Psoas muscle (tissue), 8 donors: ENCODE results near the gene ALKBH4. TPM values are rescaled to one million over a fixed set of nuclear protein-coding genes. Genes with fewer than 3 reads are reported as not detected.

ENCODE experiments used
- ATAC-seq, 4 donors: fragments of 200-7000 bp; cut with Tn5 transposase; one replicate each; pipeline ENCODE4 v1.9.1; 2020; ENCODE audit warnings: moderate library complexity in 3 of 4, mild to moderate bottlenecking in 2 of 4
- DNase-seq, 2 donors: peaks; one replicate each; pipeline ENCODE4 v3.0.0-alpha.2; 2020
- H3K27ac ChIP-seq: fragments of 200-600 bp; one replicate; pipeline ENCODE4 v1.8.0; 2022
- H3K27me3 ChIP-seq, 3 donors: fragments of 200-600 bp in 1 of 3; one replicate each; pipeline versions ENCODE4 v1.6.1 to v1.8.0; 2013 to 2022; ENCODE audit warnings: low read length in 2 of 3, mild to moderate bottlenecking in 2 of 3, moderate library complexity in 1 of 3; ENCODE audit not compliant: insufficient read depth in 3 of 3
- H3K36me3 ChIP-seq, 2 donors: fragments of 200-600 bp in 1 of 2; one replicate each; pipeline versions ENCODE4 v1.6.1 to v1.8.0; 2013 to 2022; ENCODE audit warnings: low read depth in 1 of 2, mild to moderate bottlenecking in 1 of 2, moderate library complexity in 1 of 2; ENCODE audit not compliant: insufficient read depth in 1 of 2
- H3K4me1 ChIP-seq: fragments of 200-600 bp; one replicate; pipeline ENCODE4 v1.8.0; 2022
- H3K4me3 ChIP-seq: fragments of 200-600 bp; one replicate; pipeline ENCODE4 v1.8.0; 2022; ENCODE audit warnings: mild to moderate bottlenecking
- H3K9me3 ChIP-seq: fragments of 200-600 bp; one replicate; pipeline ENCODE4 v1.8.0; 2022
- WGBS, 3 donors: extraction: QIAGEN DNeasy Blood & Tissue Kit; methylation state at CpG; one replicate each; pipeline versions ENCODE4 v1.1.6 to v1.1.7; 2013; 5-methylcytosine and 5-hydroxymethylcytosine counted together
- intact Hi-C, 2 donors: fragments of 100-400 bp; cut with DNase I; formaldehyde crosslinking; loops; one replicate each; pipeline versions ENCODE4 v1.11.0 to v1.14.2; 2022
- polyA plus RNA-seq, 3 donors: library from polyadenylated mRNA; stranded (reverse); fragments of 200-250 nt; gene quantifications; one replicate each; pipeline ENCODE4 v1.2.3, GENCODE V29; 2013
- total RNA-seq, 4 donors: library from RNA; stranded (reverse); fragmentation: NEBNext Ultra II Directional in 2 of 4; extraction: Animal tissue kit (Norgen Biotek cat#: 25700) in 2 of 4; gene quantifications; one replicate each; pipeline versions ENCODE4 v1.2.1 to v1.2.4, GENCODE V29; 2021 to 2023
- TF ChIP-seq, protein P1 (sequence below): fragments of 200-600 bp; IDR thresholded peaks from one replicate; pipeline ENCODE4 v1.8.0; 2022; ENCODE audit warnings: antibody characterized with exemption
- donor health status: healthy with polysubstance abuse.
- donor health status: DM: no; HTN: no; CAD: no; lungs with moderate emphysema.
- donor health status: Bipolar disorder and iron deficiency.
- donor health status: healthy.
- donor health status: DM: yes; HTN: yes; CAD: no.
- donor health status: DM: no; HTN: no; CAD: no.
- donor health status: DM: no; HTN: no; CAD: no.
- donor health status: DM: yes; HTN: yes; CAD: no.

Gene ALKBH4
- total and polyA plus RNA-seq, 7 donors = 2.7 to 11.1 (median 8.2) TPM

DNA sequence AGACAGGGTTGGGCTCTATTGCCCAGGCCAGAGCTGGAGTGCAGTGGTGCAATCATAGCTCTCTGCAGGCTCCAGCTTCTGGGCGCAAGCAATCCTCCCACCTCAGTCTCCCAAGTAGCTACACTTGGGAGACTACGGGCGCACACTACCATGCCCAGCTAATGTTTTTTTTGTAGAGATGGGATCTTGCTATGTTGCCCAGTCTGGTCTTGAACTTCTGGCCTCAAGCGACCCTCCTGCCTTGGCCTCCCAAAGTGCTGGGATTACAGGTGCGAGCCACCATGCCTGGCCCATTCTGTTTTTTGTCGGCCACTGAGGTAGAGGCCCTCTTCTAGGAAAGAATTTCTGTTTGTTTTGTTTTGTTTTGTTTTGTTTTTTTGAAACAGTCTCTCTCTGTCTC, 12.2 kb downstream of the ALKBH4 start:
- intact Hi-C loops = loop anchor here in 1 of 2 donors (5.0 kb wide), 1 partner anchor 40 kb away; no protein-coding TSS in a partner anchor
- TF ChIP-seq, protein P1, sequence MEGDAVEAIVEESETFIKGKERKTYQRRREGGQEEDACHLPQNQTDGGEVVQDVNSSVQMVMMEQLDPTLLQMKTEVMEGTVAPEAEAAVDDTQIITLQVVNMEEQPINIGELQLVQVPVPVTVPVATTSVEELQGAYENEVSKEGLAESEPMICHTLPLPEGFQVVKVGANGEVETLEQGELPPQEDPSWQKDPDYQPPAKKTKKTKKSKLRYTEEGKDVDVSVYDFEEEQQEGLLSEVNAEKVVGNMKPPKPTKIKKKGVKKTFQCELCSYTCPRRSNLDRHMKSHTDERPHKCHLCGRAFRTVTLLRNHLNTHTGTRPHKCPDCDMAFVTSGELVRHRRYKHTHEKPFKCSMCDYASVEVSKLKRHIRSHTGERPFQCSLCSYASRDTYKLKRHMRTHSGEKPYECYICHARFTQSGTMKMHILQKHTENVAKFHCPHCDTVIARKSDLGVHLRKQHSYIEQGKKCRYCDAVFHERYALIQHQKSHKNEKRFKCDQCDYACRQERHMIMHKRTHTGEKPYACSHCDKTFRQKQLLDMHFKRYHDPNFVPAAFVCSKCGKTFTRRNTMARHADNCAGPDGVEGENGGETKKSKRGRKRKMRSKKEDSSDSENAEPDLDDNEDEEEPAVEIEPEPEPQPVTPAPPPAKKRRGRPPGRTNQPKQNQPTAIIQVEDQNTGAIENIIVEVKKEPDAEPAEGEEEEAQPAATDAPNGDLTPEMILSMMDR = no peak
- no peak for ATAC-seq

DNA sequence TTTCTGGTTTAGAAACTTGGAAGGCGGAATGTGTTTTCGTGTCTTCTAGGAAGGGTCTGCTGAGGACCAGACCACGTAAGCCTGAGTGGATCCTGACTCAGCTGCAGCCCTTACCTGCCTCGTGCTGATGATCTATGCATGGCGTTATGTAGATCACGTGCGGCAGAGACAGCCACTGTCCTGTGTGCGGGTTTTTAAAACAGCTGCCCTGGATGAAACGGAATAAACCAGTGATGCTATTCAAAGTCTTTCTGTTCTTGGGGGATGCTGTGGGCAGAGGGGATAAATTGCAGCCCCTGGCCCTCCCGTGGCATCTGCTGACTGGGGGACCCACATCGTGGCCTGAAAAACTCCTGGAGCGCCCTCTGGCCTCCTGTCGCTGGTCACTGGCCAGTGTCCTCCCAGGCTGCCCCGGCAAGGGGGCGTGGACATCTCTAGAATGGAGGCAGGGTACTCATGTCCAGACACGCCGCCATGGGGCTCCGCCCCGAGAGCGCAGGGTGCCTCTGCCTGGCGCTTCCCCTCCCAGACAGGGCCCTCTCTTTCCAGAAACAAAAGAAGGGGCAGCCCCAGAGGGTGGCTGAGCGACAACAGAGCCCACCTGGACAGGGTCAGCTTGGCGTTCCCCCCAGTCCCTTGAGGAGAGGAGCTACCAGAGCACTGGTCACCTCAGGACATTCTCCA, 13.2 kb downstream of the ALKBH4 start:
- no peak overlapping the region for H3K4me3 ChIP-seq
- 43 to 48% (median 47%) methylated on average over 22 to 23 of the region's 23 CpGs for WGBS, 3 donors
- H3K27me3 ChIP-seq = no peaks in the 10 kb centered on the region
- H3K9me3 ChIP-seq = no peaks in the 10 kb centered on the region
- H3K36me3 ChIP-seq = peaks cover 3 to 14% of the 10 kb centered on the region in 2 donors
- no peak overlapping the region for H3K27ac ChIP-seq
- TF ChIP-seq, protein P1 = no peak
- intact Hi-C loops = loop anchor here in 1 of 2 donors (5.0 kb wide), 1 partner anchor 39 kb away; no protein-coding TSS in a partner anchor
- no peak for DNase-seq
- peaks cover 5% of the 10 kb centered on the region for H3K4me1 ChIP-seq
- ATAC-seq = peak in 1 of 4 donors; percentile 19

More for the DNA sequence above, 12.2 kb downstream of the ALKBH4 start:
- peaks cover 3 to 15% of the 10 kb centered on the region in 2 donors for H3K36me3 ChIP-seq
- no peaks in the 10 kb centered on the region for H3K27me3 ChIP-seq
- no peaks in the 10 kb centered on the region for H3K9me3 ChIP-seq
- no peak overlapping the region for H3K4me3 ChIP-seq
- no peak overlapping the region for H3K27ac ChIP-seq
- H3K4me1 ChIP-seq = peaks cover 5% of the 10 kb centered on the region
- WGBS, 3 donors = 89 to 97% (median 92%) methylated on average over 6 of the region's 6 CpGs
- DNase-seq = no peak

- peaks cover 5% of the 10 kb centered on the region for H3K4me1 ChIP-seq
- ATAC-seq (peak in 1 of 4 donors; percentile 43), DNase-seq (no peak)
- H3K9me3 ChIP-seq = no peaks in the 10 kb centered on the region
- WGBS, 3 donors = 74 to 92% (median 76%) methylated on average over 6 of the region's 6 CpGs
- no peaks in the 10 kb centered on the region for H3K27me3 ChIP-seq
- intact Hi-C loops = loop anchor here in 1 of 2 donors (5.0 kb wide), 1 partner anchor 38 kb away; no protein-coding TSS in a partner anchor
- H3K27ac ChIP-seq = no peak overlapping the region
- TF ChIP-seq, protein P1 = peak; percentile 12
- peaks cover 0 to 9% of the 10 kb centered on the region in 2 donors for H3K36me3 ChIP-seq
- H3K4me3 ChIP-seq = no peak overlapping the region
These were observed 14.4 kb downstream of the ALKBH4 start for GRCh38 chr7:102450242-102450641.

DNA sequence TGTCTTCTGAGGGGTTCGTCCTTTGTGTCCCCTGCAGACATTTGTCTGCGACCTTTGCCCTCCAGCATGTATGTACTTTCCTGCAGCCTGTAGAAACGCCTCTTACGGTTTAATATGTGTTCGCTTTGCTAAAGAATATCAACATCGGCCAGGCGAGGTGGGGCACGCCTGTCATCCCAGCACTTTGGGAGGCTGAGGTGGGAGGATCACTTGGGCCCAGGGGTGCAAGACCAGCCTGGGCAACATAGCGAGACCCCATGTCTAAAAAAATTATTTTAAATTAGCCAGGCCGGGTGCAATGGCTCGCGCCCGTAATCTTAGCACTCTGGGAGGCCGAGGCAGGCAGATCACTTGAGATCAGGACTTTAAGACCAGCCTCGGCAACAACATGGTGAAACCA, 15.5 kb downstream of the ALKBH4 start:
- 97 to 98% (median 97%) methylated on average over 15 of the region's 15 CpGs for WGBS, 3 donors
- Histone ChIP-seq H3K27ac (no peak overlapping the region), H3K9me3 (no peaks in the 10 kb centered on the region), H3K4me1 (peaks cover 5% of the 10 kb centered on the region), H3K27me3 (no peaks in the 10 kb centered on the region), H3K36me3 (peaks cover 0 to 9% of the 10 kb centered on the region in 2 donors), H3K4me3 (no peak overlapping the region)
- intact Hi-C loops = no loop called here
- TF ChIP-seq, protein P1 = no peak
- DNase-seq = no peak
- no peak for ATAC-seq
